GM19463 (cell line): ENCODE data around the gene ING5.
A peak's percentile ranks its signal among the peaks of the same experiment; 100 is the strongest.
"Not testable (repeated sequence)": the region's sequence is repeated elsewhere in the genome, so short reads cannot be mapped to it uniquely, and the experiment has no call there.

ENCODE experiments used
- ATAC-seq: cut with Tn5 transposase; IDR thresholded peaks from one replicate; pipeline ENCODE4 v1.9.1; 2021; ENCODE audit warnings: mild to moderate bottlenecking, moderate library complexity; ENCODE audit not compliant: unreplicated experiment

The ING5 gene

DNA sequence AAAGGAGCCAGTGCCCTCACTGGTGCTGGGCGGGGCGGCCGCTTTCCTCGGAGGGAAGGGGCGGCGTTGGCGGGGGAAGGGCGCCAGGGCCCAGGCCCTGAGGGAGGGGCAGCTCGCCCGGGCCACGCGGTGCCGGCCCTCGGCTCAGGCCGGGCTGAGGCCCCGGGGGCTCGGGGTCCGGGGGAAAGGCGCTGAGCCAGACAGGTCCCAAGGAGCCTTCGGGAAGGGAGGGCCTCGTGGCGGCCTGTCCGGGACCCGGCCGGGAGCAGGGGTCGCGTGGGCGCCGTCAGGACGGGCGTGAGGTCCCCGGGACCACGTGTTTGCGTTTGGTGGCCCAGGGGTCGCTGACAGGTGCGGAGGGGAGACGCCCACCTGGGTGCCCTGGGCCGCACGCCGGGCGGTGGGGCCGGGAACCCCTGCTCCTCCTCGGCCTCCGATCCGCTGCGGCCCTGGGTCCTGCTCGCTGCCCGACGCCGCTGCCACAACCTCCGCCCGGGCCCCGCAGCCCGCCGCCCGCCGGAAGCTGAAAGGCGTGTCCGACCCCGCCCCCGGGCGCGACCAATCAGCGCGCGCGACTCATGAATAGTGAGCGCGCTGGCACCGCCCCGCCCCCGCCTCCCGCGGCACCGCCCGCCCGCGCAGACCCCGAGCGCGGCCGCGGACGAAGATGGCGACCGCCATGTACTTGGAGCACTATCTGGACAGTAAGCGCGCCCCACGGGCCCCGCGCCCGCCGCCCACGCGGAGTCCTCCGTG is at the start of gene ING5:
Gene ING5 (plus strand): TSS at position 641 of the 756 bp plus-strand sequence. CDS start 27 bp downstream, at position 668.
- peak; percentile 53 for ATAC-seq

DNA sequence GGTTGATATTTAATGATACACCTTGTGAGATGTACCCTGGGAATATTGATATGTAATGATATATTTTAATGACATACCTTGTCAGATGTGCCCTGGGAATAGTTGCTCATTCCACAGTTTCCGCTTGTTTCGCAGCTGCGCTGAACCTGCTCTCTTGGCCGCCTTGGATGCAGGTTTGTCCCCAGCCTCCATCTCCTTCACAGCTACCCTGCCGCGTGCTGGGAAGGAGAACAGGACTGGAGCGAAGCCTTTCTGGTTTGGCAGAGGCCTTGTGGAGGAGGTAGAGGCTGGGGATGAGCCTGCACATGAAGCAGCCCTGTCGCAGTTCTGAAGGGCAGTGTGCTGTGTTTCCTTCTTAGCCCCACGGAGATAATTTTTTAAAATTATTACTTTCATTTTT is 49.7 kb upstream of the ING5 start:
- ATAC-seq, result no peak

DNA sequence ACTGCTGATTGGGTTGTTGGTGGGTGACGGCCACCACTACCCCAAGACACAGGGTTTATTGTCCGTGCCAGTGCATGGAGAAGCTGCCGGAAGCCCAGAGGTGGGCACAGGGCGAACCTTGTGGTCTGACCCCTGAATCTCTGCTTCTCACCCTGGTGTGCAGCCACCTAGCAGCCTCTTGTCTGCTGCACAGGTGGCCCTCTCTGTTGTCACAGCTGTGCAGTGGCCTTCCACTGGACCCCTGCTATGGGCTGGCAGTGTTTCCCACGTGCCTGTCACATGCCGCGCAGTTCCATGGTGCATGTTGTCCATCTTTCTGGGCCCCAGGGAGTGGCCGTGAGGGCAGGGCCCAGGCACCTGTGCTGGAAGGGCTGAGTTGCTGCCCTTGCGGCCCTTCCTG is 49.1 kb upstream of the ING5 start:
- ATAC-seq, result no peak

- no peak for ATAC-seq
Measured at GRCh38 chr2:241653210-241653750, 48.6 kb upstream of the ING5 start.

GRCh38 chr2:241654551-241654950 is 47.3 kb upstream of the ING5 start:
- ATAC-seq, result no peak

DNA sequence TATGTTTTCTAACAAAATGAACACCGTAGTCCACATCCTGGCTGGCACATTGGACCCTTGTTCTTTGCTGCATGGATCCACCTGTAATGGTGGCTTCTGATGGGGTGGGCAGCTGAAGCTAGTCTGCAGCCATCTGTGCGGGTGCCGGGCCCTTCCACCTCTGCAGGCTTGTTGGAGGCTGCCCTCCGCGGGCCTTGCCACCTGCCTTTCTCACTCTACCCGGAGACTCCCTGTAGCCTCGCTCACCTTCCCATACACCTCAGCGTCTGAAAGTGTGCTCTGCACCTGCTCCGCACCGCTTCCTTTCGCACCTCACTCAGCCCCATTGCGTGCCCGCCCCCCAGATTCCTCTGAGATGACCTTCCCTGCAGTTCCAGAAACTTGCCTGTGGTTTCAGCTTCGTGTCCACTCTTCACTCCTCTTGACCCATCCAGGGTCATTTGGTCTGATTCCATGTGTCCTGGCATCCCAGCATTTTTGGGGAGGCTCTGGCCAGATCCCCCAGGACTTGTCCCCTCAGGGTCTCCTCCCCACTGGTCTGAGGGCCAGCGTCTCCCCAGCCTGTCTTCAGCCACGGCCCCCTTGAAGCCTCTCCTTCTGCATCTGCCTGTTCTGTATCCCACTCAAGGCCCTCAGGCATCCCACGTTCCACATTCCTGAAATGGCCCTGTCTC is 46.2 kb upstream of the ING5 start:
- no peak for ATAC-seq

- no peak for ATAC-seq
Measured at GRCh38 chr2:241656190-241656741, 45.6 kb upstream of the ING5 start.

- no peak for ATAC-seq
Measured at GRCh38 chr2:241657786-241658254, 44.0 kb upstream of the ING5 start.

DNA sequence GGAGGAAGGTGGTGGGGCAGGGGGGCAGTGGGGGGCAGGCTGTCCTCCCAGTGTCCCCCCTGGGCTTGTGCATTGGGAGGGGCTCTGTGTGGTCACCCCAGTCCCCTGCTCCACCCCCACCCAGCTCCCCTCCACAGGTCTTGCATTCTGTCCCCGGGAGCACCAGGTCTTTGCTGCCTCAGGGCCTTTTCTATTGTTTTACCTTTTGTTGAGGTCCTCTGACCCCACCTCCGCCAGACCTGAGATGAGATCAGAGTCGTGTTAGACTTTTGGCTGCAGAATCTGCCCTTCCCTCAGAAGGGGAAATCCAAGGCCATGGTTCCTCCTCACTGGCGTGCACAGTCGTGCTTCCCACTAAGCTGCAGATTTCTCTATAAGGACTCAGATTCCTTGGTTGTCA is 43.5 kb upstream of the ING5 start:
- no peak for ATAC-seq

GRCh38 chr2:241659150-241659739 is 42.6 kb upstream of the ING5 start:
- ATAC-seq, result no peak

- no peak for ATAC-seq
Measured at GRCh38 chr2:241660593-241661213, 41.1 kb upstream of the ING5 start.

- ATAC-seq, result not testable (repeated sequence)
Measured at GRCh38 chr2:241662731-241663130, 39.1 kb upstream of the ING5 start.

DNA sequence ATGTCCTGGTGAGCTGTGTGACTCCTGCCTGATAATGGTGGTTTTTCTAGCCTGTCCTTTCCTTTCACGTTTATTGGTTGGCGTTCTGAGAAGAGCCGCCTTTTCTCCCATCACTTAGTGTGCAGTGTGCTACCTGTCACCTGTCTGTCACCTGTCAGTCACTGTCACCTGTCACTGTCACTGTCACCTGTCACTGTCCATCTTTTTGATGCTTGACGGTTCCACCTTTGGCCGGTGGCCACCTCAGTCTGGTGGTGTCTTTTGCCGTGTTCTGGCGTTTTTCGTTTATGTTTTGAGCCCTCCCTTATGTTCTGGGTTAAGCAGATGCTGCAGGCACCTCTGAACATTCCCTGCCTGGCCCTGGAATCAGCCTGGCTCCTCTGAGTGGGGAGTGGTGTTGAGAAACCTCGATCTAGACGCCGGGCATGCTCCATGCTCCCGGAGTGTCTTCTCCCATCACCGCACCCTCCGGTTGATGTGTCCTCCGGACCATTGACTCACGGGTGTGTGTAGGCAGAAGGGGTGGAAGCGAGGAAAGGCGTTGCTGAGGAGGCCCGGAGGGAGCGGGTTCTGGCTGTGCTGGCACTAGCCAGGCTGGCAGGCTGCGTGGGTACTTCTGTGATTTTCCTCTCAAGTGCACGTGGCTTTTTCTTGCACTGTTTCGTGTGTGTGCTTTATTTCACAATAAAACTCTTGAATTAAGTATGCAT is 36.0 kb upstream of the ING5 start:
- ATAC-seq, result no peak

- ATAC-seq, result no peak
Measured at GRCh38 chr2:241666627-241667400, 35.0 kb upstream of the ING5 start.

DNA sequence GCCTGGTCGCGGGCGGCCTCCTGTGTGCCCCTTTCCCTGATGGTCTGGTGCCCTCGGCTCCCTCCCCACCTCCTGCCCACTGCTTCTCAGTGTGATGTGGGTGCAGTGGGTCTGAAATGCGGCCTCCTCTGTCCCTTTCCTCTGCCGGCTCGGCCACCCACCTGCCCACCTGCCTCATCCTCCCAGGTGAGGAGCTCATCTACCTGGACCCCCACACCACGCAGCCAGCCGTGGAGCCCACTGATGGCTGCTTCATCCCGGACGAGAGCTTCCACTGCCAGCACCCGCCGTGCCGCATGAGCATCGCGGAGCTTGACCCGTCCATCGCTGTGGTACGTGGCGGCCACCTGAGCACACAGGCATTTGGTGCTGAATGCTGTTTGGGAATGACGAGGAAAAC is 33.5 kb upstream of the ING5 start:
- no peak for ATAC-seq

- ATAC-seq, result no peak
Measured at GRCh38 chr2:241668839-241669238, 33.0 kb upstream of the ING5 start.

- ATAC-seq, result no peak
Measured at GRCh38 chr2:241670333-241671110, 31.3 kb upstream of the ING5 start.

GRCh38 chr2:241671457-241672240 is 30.2 kb upstream of the ING5 start:
- no peak for ATAC-seq
